Effector memory CD4-positive, alpha-beta T cell (primary cell): Measurements from ENCODE around the gene FOXO3.

Source experiments
- DNase-seq, 3 donors: peaks; one replicate each; pipeline ENCODE4 v3.0.0-alpha.2; 2020
- H3K27ac ChIP-seq: 2 replicates; pipeline ENCODE4 v1.7.0; 2013; ENCODE audit warnings: mild to moderate bottlenecking, low read length, moderate library complexity; ENCODE audit not compliant: insufficient read depth, poor library complexity, severe bottlenecking
- H3K27me3 ChIP-seq: replicated peaks from 2 replicates; pipeline ENCODE4 v1.7.0; 2013; ENCODE audit warnings: mild to moderate bottlenecking, low read length; ENCODE audit not compliant: insufficient read depth, control insufficient read depth, poor library complexity, severe bottlenecking
- H3K36me3 ChIP-seq: 2 replicates; pipeline ENCODE4 v1.7.0; 2013; ENCODE audit warnings: mild to moderate bottlenecking, low read length, moderate library complexity; ENCODE audit not compliant: control insufficient read depth, insufficient read depth
- H3K4me1 ChIP-seq: 2 replicates; pipeline ENCODE4 v1.7.0; 2013; ENCODE audit warnings: low read length, mild to moderate bottlenecking; ENCODE audit not compliant: control insufficient read depth, insufficient read depth, poor library complexity, severe bottlenecking
- H3K4me3 ChIP-seq: 2 replicates; pipeline ENCODE4 v1.7.0; 2013; ENCODE audit warnings: low read length, low read depth, mild to moderate bottlenecking; ENCODE audit not compliant: insufficient read depth, poor library complexity, severe bottlenecking
- H3K9me3 ChIP-seq: 2 replicates; pipeline ENCODE4 v1.7.0; 2013; ENCODE audit warnings: mild to moderate bottlenecking, low read length, moderate library complexity; ENCODE audit not compliant: control insufficient read depth

FOXO3 gene

DNA sequence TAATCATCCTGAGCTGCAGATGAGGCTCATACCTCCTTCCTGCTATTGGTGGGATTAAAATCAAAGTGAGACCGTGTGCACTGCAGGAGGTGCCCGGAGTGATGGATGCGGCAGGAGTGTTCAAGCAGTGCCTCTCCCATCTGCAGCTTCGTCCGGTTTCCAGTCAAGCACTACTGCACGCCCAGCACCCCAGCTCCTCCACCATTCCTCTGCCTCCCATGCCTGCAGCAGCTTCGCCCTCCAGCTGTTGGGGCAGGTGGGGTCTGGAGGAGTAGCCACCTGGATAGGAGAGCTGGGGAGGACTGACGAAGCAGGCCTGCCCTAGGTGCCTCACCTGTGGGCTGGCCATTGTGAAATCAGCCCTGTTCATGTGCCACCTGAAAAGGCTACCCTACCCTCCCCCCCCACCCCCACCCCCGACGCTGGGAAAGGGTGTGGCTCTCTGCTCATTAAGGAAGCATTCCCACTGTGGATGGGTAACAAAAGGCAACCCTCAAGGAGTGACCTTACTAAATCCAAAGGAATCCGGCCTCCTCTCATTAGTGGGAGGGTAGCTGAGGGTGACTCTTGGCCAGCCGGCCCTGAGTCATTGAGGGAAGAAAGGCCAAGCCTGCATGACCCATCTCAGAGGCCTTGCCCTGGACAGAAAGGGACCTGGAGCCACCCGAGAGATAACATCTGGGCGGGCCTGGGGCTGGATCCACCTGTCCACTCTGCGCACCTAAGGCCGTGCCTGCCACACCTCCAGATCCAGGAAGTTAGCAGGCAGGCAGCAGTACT lies 171.6 kb downstream of the FOXO3 start:
- Histone ChIP-seq H3K27me3 (no peaks in the 10 kb centered on the region), H3K9me3 (no peaks in the 10 kb centered on the region), H3K36me3 (no peaks in the 10 kb centered on the region), H3K27ac (no peak overlapping the region), H3K4me1 (no peaks in the 10 kb centered on the region), H3K4me3 (no peak overlapping the region)
- DNase-seq = no peak

DNA sequence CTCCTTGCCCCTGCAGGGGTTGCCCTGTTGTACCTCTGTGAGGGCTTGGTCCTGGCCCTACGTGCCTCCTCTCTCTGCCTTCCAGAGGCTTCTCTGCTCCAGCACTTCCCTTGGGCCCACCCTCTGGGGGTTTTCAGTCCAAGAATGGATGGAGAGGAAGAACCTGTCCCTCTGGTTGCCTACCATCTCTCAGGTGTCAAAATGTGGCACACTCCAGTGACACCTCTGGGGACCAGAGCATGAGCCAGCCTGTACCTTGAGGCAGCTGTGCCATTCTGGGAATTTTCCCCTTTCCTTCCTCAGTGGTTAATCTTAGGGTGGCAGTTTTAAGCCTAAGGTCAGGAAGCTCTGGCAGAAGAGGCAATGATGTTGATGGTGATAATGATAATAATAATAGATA lies 172.3 kb downstream of the FOXO3 start:
- Histone ChIP-seq H3K36me3 (no peaks in the 10 kb centered on the region), H3K9me3 (no peaks in the 10 kb centered on the region), H3K4me3 (no peak overlapping the region), H3K27me3 (no peaks in the 10 kb centered on the region), H3K4me1 (no peaks in the 10 kb centered on the region), H3K27ac (no peak overlapping the region)
- DNase-seq = no peak

DNA sequence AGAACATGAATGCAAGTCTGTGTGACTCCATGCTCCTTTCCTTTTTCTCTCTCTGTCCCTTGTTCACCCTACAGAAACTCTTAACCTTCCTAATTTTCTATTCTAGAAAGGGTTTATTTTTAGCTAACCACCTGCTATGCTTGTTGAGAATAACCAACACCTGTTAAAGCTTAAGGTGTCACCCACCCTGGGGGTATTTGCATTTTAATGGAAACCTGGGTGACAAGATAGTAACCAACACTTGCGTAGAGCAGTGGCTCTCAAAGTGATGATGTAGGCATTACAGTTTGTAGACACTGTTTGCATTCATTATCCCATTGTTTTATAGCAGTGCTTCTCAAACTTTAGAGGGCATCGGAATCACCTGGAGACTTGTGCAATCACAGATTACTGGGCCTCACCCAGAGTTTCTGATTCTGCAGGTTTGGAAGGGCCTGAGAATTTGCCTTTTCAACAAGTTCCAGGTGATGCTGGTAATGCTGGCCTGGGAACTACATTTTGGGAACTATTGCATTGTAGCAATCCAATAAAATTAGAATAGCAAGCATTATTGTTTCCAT lies 173.1 kb downstream of the FOXO3 start:
- H3K27ac ChIP-seq = no peak overlapping the region
- H3K9me3 ChIP-seq = no peaks in the 10 kb centered on the region
- H3K36me3 ChIP-seq = no peaks in the 10 kb centered on the region
- no peaks in the 10 kb centered on the region for H3K4me1 ChIP-seq
- H3K4me3 ChIP-seq = no peak overlapping the region
- DNase-seq = no peak
- H3K27me3 ChIP-seq = no peaks in the 10 kb centered on the region
